NCI-H1092 (cell line): ENCODE results near the gene ARL16.

Source experiments
- DNase-seq: peaks from one replicate; lab custom pipeline; 2025; lab: John Stamatoyannopoulos, UW

The ARL16 gene

GRCh38 chr17:81644496-81644895 lies 39.1 kb downstream of the ARL16 start:
- no peak for DNase-seq

- DNase-seq: no peak
Measured at GRCh38 chr17:81641825-81642489, 41.6 kb downstream of the ARL16 start.

DNA sequence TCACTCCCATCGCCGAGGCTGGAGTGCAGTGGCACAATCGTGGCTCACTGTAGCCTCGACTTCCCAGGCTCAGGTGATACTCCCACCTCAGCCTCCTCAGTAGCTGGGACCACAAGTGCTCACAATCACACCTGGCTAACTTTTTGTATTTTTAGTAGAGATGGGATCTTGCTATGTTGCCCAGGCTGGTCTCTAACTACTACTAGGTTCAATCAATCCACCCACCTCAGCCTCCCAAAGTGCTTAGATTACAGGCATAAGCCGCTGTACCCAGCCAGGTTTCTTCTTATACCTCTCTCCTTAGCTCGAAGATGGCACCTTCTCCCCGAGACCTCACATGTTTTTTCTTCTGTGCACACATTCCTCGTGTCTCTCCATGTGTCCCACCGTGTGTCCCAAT lies 43.6 kb downstream of the ARL16 start:
- DNase-seq: no peak

GRCh38 chr17:81638683-81639082 lies 44.9 kb downstream of the ARL16 start:
- no peak for DNase-seq

GRCh38 chr17:81636505-81637288 lies 46.9 kb downstream of the ARL16 start, which contains the start of the genes NPLOC4 and TSPAN10:
NPLOC4 (minus strand) TSS chr17:81637112; CDS start chr17:81636930, 182 bp downstream.
TSPAN10 (plus strand) TSS chr17:81637196; CDS start chr17:81642413, 5,217 bp downstream.
- peak; percentile 61 for DNase-seq

DNA sequence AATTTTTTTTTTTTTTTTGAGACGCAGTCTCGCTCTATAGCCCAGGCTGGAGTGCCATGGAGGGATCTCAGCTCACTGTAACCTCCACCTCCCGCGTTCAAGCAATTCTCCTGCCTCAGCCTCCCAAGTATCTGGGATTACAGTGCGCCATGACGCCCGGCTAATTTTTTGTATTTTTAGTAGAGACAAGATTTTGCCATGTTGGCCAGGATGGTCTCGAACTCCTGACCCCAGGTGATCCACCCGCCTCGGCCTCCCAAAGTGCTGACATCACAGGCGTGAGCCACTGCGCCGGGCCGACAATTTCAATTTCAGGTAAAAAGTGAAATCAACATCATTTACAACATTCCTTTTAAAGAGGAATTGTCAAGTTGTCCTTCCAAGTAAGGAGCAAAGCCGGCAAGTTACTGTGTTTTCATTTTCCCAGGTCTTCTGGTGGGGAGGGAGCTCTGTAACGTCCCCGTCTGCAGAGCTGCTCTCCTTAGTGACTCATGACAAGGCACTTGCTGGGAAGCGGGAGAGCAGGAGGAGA lies 47.6 kb downstream of the ARL16 start:
- peak; percentile 7 for DNase-seq

DNA sequence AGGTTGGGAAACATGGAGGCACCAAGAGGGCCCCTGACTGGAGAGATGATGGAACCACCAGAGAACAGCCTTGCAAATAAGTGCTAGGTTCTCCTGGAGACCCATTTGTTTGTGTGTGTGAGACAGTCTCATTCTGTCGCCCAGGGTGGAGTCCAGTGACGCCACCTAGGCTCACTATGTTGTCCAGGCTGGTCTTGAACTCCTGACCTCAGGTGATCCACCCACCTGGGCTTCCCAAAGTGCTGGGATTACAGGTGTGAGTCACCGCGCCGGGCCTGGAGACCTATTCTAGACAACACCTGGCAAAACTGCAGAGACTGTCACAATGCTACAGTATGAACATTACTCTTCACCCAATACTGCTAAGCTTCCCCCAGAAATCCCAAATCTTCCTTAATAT lies 48.2 kb downstream of the ARL16 start:
- no peak for DNase-seq

- DNase-seq: no peak
Measured at GRCh38 chr17:81631482-81631881, 52.1 kb downstream of the ARL16 start.
